Measurements from ENCODE around the gene FXYD4.
"Not testable (repeated sequence)": the region's sequence is repeated elsewhere in the genome, so short reads cannot be mapped to it uniquely, and the experiment has no call there.

FXYD4 gene

GRCh38 chr10:43411536-43411935 is 40.1 kb downstream of the FXYD4 start:
- DNase-seq (ENCODE audit: extremely low read depth in 1 of 2, low read depth in 1 of 2), result no peak

DNA sequence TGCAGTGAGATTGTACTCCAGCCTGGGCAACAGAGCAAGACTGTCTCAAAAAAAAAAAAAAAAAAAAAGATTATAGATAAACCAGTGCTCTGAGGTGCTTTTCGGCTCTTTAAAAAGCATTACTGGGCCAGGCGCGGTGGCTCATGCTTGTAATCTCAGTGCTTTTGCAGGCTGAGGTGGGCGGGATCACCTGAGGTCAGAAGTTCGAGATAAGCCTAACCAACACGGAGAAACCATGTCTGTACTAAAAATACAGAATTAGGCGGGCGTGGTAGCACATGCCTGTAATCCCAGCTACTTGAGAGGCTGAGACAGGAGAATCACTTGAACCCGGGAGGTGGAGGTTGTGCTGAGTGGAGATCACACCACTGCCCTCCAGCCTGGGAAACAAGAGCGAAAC is 44.1 kb downstream of the FXYD4 start:
- no peak for DNase-seq (ENCODE audit: extremely low read depth in 1 of 2, low read depth in 1 of 2)

DNA sequence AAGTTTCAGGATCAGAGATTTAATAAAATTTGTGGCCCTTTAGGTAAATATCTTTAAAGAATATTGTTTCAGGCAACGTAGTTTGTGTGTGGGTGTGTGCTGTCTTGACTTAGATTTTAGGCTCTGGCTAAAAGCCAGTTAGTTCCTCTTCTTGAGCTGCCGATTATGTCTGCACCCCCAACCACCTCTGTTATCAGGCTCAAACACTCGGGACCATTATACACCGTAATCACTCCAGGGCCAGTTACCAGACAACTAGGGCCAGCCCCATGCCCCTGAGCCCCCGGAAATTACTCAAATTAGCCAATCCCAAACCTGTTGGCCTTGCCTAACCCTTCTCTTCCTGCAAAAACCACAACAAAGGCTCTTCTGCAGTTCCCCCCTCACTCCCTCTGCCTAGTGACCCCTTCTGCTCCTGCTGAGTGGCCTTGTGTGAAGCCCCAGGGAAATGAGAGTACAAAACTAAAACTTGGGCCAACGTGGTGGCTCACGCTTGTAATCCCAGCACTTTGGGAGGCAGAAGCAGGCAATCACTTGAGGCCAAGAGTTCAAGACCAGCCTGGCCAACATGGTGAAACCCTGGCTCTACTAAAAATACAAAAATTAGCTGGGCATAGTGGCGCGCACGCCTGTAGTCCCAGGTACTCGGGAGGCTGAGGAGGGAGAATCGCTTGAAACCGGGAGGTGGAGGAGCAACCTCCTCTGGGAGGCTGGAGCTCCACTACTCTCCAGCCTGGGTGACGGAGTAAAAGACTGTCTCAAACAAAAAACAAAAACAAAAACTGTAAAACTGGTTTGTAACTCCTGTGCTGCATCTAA is 46.7 kb downstream of the FXYD4 start:
- DNase-seq (ENCODE audit: extremely low read depth in 1 of 2, low read depth in 1 of 2), result no peak

- DNase-seq (ENCODE audit: extremely low read depth in 1 of 2, low read depth in 1 of 2), result no peak
Measured at GRCh38 chr10:43419997-43420368, 48.5 kb downstream of the FXYD4 start.

DNA sequence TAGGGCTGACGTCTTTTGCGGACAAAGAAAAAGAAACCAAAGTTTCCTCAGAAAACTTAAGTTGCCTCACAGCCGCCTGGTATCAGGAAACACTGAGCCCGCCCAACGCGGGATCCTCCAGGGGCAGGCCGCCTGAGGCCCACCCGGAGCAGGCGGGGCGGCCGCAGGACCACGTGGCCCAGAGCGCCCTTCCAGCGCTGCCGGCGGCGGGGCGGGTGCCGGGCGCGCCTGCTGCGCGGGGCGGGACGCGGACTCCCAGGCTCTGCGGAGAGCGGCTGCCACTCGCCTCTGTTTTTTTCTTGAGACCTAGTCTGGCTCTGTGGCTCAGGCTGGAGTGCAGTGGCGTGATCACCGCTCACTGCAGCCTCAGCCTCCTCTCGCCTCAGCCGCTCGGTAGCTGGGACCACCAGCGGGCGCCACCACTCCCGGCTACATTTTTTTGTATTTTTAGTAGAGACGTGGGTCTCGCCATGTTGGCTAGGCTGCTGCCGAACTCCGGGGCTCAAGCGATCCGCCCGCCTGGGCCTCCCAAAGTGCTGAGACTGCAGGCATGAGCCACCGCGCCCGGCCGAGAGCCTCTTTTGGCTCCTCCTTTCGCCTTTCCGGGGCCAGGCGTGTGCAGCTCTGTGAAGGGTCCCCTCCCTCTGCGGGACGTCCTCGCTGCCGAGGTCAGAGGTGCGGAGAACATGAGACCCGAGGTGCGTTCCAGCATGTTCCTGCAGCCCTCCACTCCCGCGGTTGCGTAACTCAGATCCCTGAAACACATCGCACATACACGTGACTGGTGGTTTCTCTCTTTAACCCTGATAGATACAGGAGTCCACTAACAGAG is 49.1 kb downstream of the FXYD4 start:
- DNase-seq (ENCODE audit: extremely low read depth in 1 of 2, low read depth in 1 of 2), result peak; percentile 60 to 70

- no peak for DNase-seq (ENCODE audit: extremely low read depth in 1 of 2, low read depth in 1 of 2)
Measured at GRCh38 chr10:43421201-43421507, 49.7 kb downstream of the FXYD4 start.

DNA sequence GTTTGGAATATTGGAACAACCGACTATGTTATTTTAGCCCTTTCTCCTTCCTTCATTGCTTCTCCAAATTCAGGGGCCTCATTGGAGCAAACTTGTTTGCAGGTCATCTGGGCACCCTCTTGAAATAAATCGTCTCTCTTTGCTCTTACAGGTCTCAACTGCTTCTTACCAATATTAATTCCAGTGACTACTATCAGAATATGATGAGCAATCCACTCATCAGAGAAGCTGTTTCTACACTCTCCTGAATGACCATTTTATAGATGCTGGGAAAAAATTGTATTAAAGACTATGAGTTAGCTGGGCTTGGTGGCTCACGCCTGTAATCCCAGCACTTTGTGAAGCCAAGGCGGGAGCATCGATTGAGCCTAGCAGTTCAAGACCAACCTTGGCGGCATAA is 50.1 kb downstream of the FXYD4 start:
- no peak for DNase-seq (ENCODE audit: extremely low read depth in 1 of 2, low read depth in 1 of 2)

GRCh38 chr10:43421944-43422343 is 50.5 kb downstream of the FXYD4 start:
- DNase-seq (ENCODE audit: extremely low read depth in 1 of 2, low read depth in 1 of 2), result not testable (repeated sequence)

DNA sequence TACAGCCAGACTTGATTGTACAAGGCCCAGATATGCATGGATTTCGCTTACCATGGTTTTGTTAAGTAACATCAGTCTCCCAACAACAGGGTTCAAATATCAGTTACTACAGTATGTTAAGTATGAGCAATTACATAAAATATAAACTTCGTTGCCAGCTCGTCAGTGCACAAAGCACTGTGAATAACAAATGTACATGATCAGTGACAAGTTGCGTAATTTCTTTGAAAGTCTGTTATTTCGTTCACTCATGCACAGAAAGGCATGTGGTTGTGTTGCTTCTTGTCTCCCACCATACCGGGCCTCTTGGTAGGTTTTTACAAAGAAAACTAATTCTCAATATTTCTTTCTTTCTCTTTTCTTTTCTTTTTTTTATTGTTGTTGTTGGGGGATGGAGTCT is 53.0 kb downstream of the FXYD4 start:
- DNase-seq (ENCODE audit: extremely low read depth in 1 of 2, low read depth in 1 of 2), result no peak
